ENCODE measurements around the gene CLEC4A.
"Not testable (repeated sequence)": the region's sequence is repeated elsewhere in the genome, so short reads cannot be mapped to it uniquely, and the experiment has no call there.

The CLEC4A gene

DNA sequence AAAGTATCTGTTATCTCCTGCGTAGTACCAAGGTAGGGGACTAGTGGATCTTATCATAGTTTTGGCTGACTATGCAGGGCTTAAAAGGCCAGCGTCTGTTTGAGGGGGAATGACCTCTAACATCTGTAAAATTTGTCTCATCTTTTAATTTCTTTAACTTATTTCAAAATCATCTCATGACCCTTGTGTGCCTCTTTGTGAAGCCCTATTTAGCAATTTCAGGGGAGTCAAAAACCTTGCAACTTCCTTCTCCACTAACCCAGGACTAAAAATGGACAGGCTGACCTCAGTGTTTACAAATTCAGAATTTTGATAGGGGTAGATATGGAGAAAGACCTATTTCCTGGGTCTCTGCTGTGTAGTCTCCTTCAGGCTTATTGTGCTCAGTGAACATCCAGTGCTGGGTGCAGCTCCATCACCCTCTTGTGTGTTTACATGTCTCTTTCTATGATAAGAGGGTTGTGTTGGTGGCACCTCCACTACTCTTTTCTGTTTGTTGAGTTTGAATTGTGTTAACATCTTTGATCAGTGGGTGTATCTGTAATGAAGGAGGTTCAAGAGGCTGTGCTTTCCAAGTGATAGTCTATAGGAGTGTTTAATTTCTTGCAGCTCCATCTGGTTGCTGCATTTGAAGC lies 27.0 kb upstream of the CLEC4A start:
- no peak overlapping the region for H3K4me3 ChIP-seq (replicated peaks; ENCODE audit: low read depth, low read length)
- TF ChIP-seq, protein P1, sequence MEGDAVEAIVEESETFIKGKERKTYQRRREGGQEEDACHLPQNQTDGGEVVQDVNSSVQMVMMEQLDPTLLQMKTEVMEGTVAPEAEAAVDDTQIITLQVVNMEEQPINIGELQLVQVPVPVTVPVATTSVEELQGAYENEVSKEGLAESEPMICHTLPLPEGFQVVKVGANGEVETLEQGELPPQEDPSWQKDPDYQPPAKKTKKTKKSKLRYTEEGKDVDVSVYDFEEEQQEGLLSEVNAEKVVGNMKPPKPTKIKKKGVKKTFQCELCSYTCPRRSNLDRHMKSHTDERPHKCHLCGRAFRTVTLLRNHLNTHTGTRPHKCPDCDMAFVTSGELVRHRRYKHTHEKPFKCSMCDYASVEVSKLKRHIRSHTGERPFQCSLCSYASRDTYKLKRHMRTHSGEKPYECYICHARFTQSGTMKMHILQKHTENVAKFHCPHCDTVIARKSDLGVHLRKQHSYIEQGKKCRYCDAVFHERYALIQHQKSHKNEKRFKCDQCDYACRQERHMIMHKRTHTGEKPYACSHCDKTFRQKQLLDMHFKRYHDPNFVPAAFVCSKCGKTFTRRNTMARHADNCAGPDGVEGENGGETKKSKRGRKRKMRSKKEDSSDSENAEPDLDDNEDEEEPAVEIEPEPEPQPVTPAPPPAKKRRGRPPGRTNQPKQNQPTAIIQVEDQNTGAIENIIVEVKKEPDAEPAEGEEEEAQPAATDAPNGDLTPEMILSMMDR (IDR thresholded peaks at IDR 0.05; ENCODE audit: low read length, missing control alignments) = no peak
- DNase-seq (ENCODE audit: low read depth) = no peak

DNA sequence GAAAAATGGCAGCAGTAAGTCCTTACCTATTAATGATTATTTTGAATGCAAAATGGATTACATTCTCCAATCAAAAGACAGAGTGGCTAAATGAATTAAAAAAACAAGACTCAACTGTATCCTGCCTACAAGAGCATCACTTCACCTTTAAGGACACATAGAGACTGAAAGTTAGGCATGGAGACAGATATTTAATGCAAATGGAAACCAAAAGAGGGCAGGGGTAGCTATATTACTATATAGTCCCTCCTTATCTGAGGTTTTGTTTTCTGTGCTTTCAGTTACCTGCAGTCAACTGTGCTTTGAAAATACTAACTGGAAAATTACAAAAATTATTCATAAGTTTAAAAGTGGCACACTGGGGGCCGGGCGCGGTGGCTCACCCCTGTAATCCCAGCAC lies 24.2 kb upstream of the CLEC4A start:
- no peak overlapping the region for H3K4me3 ChIP-seq (replicated peaks; ENCODE audit: low read depth, low read length)
- DNase-seq (ENCODE audit: low read depth) = no peak
- TF ChIP-seq, protein P1 (IDR thresholded peaks at IDR 0.05; ENCODE audit: low read length, missing control alignments) = no peak

DNA sequence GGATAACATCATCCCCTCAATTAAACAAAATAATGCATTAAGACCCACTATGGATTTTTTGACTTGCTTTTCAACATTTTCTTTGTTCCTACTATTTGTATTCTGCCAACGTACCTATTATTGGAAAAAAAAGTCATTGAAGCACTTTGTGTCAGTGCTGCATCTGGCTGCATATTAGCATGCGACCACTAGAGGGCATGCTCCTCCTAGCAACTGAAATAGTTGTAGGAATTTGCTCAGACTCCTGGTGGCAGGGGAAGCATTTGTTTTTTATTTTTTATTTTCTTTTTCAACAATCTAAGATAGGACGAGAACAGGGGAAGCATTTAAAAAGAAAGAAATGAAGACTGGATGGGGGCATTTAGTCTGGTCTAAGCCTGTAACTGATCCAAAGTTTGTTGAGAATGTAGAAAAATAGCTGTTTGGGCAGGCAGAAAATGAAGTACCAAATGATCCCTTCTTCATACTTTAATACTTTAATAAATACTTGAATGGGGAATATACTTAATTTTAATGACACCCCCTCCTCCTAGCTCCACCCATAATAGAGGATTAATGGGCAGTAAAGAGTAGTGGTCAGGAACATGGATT lies 14.5 kb upstream of the CLEC4A start:
- TF ChIP-seq, protein P1 (IDR thresholded peaks at IDR 0.05; ENCODE audit: low read length, missing control alignments) = no peak
- peak; percentile 88 for DNase-seq (ENCODE audit: low read depth)
- H3K4me3 ChIP-seq (replicated peaks; ENCODE audit: low read depth, low read length) = no peak overlapping the region

DNA sequence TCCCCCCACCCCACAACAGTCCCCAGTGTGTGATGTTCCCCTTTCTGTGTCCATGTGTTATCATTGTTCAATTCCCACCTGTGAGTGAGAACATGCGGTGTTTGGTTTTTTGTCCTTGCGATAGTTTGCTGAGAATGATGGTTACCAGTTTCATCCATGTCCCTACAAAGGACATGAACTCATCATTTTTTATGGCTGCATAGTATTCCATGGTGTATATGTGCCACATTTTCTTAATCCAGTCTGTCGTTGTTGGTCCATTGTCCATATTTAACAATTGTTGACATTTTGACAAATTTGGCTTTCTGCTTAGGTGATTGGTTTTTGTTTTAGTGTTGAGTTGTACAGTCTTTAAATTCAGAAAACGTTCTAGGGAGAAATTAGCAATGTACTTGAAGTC lies 10.3 kb upstream of the CLEC4A start:
- DNase-seq (ENCODE audit: low read depth); H3K4me3 ChIP-seq (replicated peaks; ENCODE audit: low read depth, low read length): not testable (repeated sequence)

DNA sequence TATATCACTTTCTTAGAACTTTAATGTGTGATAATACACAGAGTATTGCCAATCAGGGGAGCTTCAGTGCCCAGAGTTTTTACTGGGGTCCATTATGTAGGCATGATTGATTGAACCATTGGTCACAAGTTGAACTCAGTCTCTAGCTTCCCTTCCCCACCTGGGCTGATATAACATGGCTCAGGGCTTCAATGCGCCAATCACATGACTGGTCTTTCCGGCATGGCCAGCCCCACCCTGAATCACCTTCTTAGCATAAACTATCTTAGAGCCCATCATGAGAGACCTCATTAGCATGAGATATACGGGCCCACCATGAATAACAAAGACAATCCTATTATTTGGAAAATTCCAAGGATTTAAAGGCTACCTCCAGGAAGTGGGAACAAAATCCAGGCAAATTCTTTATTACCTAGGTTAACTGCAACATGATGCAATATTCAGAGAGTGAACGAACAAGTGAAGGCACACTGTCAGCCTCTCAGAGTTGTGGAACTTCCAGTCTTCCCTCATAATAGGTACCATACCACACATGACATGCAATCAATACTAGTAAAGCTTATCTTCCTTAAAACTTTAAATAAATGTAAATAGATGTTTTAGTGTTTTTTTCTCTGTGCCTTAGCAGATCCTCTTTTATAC lies 3.2 kb upstream of the CLEC4A start:
- H3K4me3 ChIP-seq (replicated peaks; ENCODE audit: low read depth, low read length) = no peak overlapping the region
- TF ChIP-seq, protein P1 (IDR thresholded peaks at IDR 0.05; ENCODE audit: low read length, missing control alignments) = no peak
- no peak for DNase-seq (ENCODE audit: low read depth)

DNA sequence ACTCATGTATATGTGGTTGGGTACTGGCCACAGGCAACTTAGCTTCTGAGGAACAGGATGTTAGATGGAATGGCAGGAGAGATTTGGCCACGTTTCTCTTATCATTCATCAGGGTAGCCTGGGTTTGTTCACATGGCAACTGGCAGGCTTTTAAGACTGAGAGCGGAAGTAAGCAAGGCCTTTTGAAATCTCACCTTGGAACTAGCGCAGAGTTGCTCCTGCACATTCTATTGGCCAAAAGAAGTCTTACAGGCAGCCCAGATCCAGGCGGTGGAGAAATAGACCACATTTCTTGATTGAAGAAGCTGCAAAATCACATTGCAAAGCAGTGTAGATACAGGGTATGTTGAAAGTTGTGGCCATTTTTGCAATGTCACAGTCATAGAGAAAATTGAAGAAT lies 3.7 kb downstream of the CLEC4A start:
- DNase-seq (ENCODE audit: low read depth) = no peak

DNA sequence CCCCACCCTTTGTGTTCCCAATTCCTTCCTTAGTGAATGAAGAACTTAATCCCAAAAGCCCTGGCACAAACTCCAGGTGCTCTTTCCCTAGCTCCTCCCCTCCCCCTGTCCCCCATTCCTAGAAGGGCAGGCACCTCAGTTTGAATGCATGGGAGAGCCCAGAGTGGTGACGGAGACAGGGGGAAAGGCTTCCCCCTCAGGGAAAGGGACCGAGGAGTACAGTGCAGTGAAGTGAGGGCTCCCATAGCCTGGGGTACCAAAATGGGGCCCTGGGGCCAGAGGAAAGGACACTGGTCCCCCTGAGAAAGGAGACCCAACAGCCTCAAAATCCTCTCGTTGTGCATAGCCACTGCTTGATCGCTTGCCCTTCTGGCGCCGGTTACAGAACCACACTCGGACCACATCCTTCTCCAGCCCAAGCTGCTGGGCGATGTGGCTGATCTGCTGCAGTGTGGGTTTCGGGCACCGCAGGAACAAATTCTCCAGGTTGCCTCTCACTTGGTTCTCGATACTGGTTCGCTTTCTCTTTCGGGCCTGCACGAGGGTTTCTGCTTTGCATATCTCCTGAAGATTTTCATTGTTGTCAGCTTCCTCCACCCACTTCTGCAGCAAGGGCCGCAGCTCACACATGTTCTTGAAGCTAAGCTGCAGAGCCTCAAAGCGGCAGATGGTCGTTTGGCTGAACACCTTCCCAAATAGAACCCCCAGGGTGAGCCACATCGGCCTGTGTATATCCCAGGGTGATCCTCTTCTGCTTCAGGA lies 10.4 kb downstream of the CLEC4A start:
- H3K4me3 ChIP-seq (replicated peaks; ENCODE audit: low read depth, low read length); DNase-seq (ENCODE audit: low read depth): not testable (repeated sequence)

More for the DNA sequence above, 3.7 kb downstream of the CLEC4A start:
- H3K4me3 ChIP-seq (replicated peaks; ENCODE audit: low read depth, low read length) = no peak overlapping the region
- TF ChIP-seq, protein P1 (IDR thresholded peaks at IDR 0.05; ENCODE audit: low read length, missing control alignments) = no peak

DNA sequence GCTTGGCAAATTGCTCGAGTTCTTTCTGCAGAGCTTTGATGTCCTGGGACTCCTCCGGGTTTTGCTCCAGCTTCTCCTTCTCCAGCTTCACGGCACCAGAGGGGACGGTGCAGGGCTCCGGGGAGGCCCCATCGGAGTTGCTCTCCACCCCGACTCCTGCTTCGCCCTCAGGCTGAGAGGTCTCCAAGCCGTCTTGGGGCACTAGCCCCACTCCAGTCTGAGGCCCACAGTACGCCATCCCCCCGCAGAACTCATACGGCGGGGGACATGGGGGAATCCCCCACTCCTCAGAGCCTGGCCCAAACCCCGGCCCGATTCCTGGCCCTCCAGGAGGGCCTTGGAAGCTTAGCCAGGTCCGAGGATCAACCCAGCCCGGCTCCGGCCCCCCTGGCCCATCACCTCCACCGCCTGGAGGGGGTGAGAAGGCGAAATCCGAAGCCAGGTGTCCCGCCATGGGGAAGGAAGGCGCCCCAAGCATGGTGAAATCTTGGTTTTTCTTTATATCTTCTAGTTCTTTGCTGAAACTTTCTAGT lies 11.0 kb downstream of the CLEC4A start:
- H3K4me3 ChIP-seq (replicated peaks; ENCODE audit: low read depth, low read length); DNase-seq (ENCODE audit: low read depth): not testable (repeated sequence)

DNA sequence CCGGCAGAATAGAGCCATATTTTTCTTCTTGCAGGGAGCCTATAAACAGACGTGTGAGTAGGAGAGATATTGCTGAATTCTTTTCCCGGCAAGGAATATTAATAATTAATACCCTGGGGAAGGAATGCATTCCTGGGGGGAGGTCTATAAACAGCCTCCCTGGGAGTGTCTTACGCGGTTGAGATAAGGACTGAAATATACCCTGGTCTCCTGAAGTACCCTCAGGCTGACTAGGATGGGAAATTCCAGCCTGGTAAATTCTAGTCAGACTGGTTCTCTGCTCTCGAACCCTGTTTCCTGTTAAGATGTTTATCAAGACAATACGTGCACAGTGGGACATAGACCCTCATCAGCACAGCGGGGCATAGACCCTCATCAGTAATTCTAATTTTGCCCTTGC lies 18.2 kb downstream of the CLEC4A start:
- H3K4me3 ChIP-seq (replicated peaks; ENCODE audit: low read depth, low read length); DNase-seq (ENCODE audit: low read depth): not testable (repeated sequence)
